HepG2 (cell line): ENCODE measurements around the gene EPHX1. TPM values are rescaled to one million over a fixed set of nuclear protein-coding genes. Genes with fewer than 3 reads are reported as not detected.
A peak's percentile ranks its signal among the peaks of the same experiment; 100 is the strongest.

Experiments used
- AHR ChIP-seq: IDR thresholded peaks from 2 replicates; pipeline ENCODE4 v1.6.1; 2018; ENCODE audit warnings: missing genetic modification reagents, missing compliant biosample characterization
- AKAP8 ChIP-seq: sonication (generic); formaldehyde crosslinking; IDR thresholded peaks from 2 replicates; pipeline ENCODE4 v1.5.1; 2020; ENCODE audit warnings: mild to moderate bottlenecking, missing genetic modification reagents
- BRD4 ChIP-seq: sonication (generic); formaldehyde crosslinking; IDR thresholded peaks from 2 replicates; pipeline ENCODE4 v1.4.0; 2020; ENCODE audit warnings: missing genetic modification reagents
- FOXK1 ChIP-seq: sonication (generic); formaldehyde crosslinking; IDR thresholded peaks from 2 replicates; pipeline ENCODE4 v1.4.0; 2020; ENCODE audit warnings: low read depth, missing genetic modification reagents, borderline replicate concordance
- MAFK ChIP-seq, 2 experiments: IDR thresholded peaks in 1 of 2; conservative IDR thresholded peaks in 1 of 2; 2 replicates each; pipeline ENCODE4 v1.6.1; 2011; ENCODE audit warnings: improper control_type of control experiment in 2 of 2, low read length in 2 of 2
- MEIS1 ChIP-seq: sonication (generic); formaldehyde crosslinking; IDR thresholded peaks from 2 replicates; pipeline ENCODE4 v1.9.0; 2021; ENCODE audit warnings: mild to moderate bottlenecking, missing genetic modification reagents, moderate library complexity, borderline replicate concordance
- MTERF4 ChIP-seq: sonication (generic); formaldehyde crosslinking; IDR thresholded peaks from 2 replicates; pipeline ENCODE4 v1.8.0; 2023; ENCODE audit warnings: mild to moderate bottlenecking, missing genetic modification reagents
- NCOA2 ChIP-seq: sonication (generic); formaldehyde crosslinking; IDR thresholded peaks from 2 replicates; pipeline ENCODE4 v1.8.0; 2022; ENCODE audit warnings: inconsistent platforms
- NR2F2 ChIP-seq: IDR thresholded peaks from 2 replicates; pipeline ENCODE4 v1.6.1; 2012; ENCODE audit warnings: low read depth, inconsistent platforms, borderline replicate concordance
- PATZ1 ChIP-seq: sonication (generic); formaldehyde crosslinking; IDR thresholded peaks from 2 replicates; pipeline ENCODE4 v1.4.0; 2020; ENCODE audit warnings: missing genetic modification reagents
- RFXAP ChIP-seq: sonication (generic); formaldehyde crosslinking; IDR thresholded peaks from 2 replicates; pipeline ENCODE4 v1.4.0; 2020; ENCODE audit warnings: missing genetic modification reagents, borderline replicate concordance
- ZNF256 ChIP-seq: sonication (generic); formaldehyde crosslinking; conservative IDR thresholded peaks from 2 replicates; pipeline ENCODE4 v1.4.0; 2020; ENCODE audit warnings: missing genetic modification reagents
- ZNF451 ChIP-seq: sonication (generic); formaldehyde crosslinking; IDR thresholded peaks from 2 replicates; pipeline ENCODE4 v1.5.0; 2020; ENCODE audit warnings: mild to moderate bottlenecking, missing genetic modification reagents
- ZNF547 ChIP-seq: sonication (generic); formaldehyde crosslinking; IDR thresholded peaks from 2 replicates; pipeline ENCODE4 v1.5.1; 2020; ENCODE audit warnings: mild to moderate bottlenecking, missing genetic modification reagents
- ZNF556 ChIP-seq: sonication (generic); formaldehyde crosslinking; IDR thresholded peaks from 2 replicates; pipeline ENCODE4 v1.4.0; 2020; ENCODE audit warnings: mild to moderate bottlenecking, missing genetic modification reagents, borderline replicate concordance
- ZNF839 ChIP-seq: sonication (generic); formaldehyde crosslinking; IDR thresholded peaks from 2 replicates; pipeline ENCODE4 v1.4.0; 2020; ENCODE audit warnings: missing genetic modification reagents, mild to moderate bottlenecking, borderline replicate concordance
- polyA plus RNA-seq, 8 experiments: library from polyadenylated mRNA; depleted of rRNA in 3 of 8; stranded (reverse) in 7 of 8; unstranded in 1 of 8; fragments of >200 nt; fragmentation: Illumina TruSeq in 4 of 8; extraction: Trizol in 4 of 8; gene quantifications; 2 replicates each; pipeline versions ENCODE4 v1.2.1 to v1.2.3, GENCODE V29; 2011 to 2016; ENCODE audit warnings: low read depth in 4 of 8, missing spikeins in 1 of 8, mixed read lengths in 1 of 8; ENCODE audit not compliant: insufficient read depth in 1 of 8
- total RNA-seq, 5 experiments: library from RNA; depleted of rRNA; stranded (reverse); fragments of >200 nt; fragmentation: Illumina TruSeq; extraction: Trizol; gene quantifications; 2 replicates each; pipeline ENCODE4 v1.2.3, GENCODE V29; 2016; ENCODE audit warnings: low read depth in 1 of 5
- TF ChIP-seq, protein P1 (sequence below): sonication (generic); formaldehyde crosslinking; IDR thresholded peaks from 2 replicates; pipeline ENCODE4 v1.4.0; 2020; ENCODE audit warnings: missing genetic modification reagents
- TF ChIP-seq, protein P2 (sequence below): sonication (generic); formaldehyde crosslinking; IDR thresholded peaks from 2 replicates; pipeline ENCODE4 v1.4.0; 2020; ENCODE audit warnings: missing genetic modification reagents
- TF ChIP-seq, protein P3 (sequence below): IDR thresholded peaks from 2 replicates; pipeline ENCODE4 v1.6.1; 2016; ENCODE audit warnings: missing compliant biosample characterization, missing genetic modification reagents, borderline replicate concordance

The EPHX1 gene
- total and polyA plus RNA-seq, 2 of the 13 experiments (the other 11 are each of a cell fraction or from before 2014, with no cell fraction given): 27.7 to 36.5 TPM

DNA sequence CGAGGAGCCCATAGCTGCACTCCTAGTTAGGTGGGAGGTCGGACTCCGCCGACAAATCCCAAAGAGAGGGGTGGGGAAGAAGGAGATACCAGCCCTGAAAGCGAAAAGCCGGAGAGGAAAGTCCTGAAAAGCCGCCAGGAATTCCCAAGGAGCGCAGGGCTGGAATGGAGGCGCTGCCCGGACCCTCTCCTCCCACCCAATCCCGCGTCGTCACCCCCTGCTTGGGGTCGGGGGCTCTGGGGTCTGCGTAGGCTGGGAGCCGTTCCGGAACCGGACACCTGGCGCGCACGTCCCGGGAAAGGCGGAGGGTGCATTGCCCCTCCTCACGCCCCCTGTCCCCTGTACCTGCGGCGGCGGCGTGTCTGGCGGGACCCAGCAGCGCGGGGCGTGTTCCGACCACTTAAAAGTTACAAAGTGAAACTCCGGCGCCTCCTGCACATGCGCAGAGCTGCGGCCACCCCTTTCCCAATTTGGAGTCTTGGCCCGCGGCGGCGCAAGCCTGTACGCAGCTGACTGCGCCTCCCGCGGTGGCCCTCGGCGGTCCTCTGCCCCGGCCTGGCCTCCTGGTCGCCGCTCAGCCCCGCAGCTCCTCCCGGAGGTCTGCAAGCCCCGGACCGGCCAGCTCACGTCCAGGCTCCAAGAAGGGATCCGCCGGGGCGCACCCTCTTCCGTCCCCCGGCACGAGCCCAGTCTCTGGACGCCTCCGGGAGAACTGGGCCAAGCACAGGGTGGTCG lies 72.2 kb downstream of the EPHX1 start, which contains the start of gene TMEM63A (continued):
- TF ChIP-seq BRD4 (CRISPR knock-in tag): peak; percentile 35; the same call in 1 of the 2 replicates
- peak; percentile 19; the same call in 1 of the 2 replicates for TF ChIP-seq ZNF839
- TF ChIP-seq, protein P1, sequence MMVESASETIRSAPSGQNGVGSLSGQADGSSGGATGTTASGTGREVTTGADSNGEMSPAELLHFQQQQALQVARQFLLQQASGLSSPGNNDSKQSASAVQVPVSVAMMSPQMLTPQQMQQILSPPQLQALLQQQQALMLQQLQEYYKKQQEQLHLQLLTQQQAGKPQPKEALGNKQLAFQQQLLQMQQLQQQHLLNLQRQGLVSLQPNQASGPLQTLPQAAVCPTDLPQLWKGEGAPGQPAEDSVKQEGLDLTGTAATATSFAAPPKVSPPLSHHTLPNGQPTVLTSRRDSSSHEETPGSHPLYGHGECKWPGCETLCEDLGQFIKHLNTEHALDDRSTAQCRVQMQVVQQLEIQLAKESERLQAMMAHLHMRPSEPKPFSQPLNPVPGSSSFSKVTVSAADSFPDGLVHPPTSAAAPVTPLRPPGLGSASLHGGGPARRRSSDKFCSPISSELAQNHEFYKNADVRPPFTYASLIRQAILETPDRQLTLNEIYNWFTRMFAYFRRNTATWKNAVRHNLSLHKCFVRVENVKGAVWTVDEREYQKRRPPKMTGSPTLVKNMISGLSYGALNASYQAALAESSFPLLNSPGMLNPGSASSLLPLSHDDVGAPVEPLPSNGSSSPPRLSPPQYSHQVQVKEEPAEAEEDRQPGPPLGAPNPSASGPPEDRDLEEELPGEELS (CRISPR knock-in tag): no peak
- no peak for TF ChIP-seq NR2F2
- 0 out of 2 replicates have a peak, but pooled peaks have one; percentile 32 for TF ChIP-seq RFXAP
- TF ChIP-seq ZNF547 (CRISPR knock-in tag): peak; percentile 63; the same call in 1 of the 2 replicates
- peak; percentile 15; the same call in 1 of the 2 replicates for TF ChIP-seq MEIS1
- TF ChIP-seq MTERF4 (CRISPR knock-in tag): no peak
- TF ChIP-seq AKAP8 (CRISPR knock-in tag): peak; percentile 68
- peak; percentile 32; the same call in 1 of the 2 replicates for TF ChIP-seq ZNF451 (CRISPR knock-in tag)
- TF ChIP-seq, protein P2, sequence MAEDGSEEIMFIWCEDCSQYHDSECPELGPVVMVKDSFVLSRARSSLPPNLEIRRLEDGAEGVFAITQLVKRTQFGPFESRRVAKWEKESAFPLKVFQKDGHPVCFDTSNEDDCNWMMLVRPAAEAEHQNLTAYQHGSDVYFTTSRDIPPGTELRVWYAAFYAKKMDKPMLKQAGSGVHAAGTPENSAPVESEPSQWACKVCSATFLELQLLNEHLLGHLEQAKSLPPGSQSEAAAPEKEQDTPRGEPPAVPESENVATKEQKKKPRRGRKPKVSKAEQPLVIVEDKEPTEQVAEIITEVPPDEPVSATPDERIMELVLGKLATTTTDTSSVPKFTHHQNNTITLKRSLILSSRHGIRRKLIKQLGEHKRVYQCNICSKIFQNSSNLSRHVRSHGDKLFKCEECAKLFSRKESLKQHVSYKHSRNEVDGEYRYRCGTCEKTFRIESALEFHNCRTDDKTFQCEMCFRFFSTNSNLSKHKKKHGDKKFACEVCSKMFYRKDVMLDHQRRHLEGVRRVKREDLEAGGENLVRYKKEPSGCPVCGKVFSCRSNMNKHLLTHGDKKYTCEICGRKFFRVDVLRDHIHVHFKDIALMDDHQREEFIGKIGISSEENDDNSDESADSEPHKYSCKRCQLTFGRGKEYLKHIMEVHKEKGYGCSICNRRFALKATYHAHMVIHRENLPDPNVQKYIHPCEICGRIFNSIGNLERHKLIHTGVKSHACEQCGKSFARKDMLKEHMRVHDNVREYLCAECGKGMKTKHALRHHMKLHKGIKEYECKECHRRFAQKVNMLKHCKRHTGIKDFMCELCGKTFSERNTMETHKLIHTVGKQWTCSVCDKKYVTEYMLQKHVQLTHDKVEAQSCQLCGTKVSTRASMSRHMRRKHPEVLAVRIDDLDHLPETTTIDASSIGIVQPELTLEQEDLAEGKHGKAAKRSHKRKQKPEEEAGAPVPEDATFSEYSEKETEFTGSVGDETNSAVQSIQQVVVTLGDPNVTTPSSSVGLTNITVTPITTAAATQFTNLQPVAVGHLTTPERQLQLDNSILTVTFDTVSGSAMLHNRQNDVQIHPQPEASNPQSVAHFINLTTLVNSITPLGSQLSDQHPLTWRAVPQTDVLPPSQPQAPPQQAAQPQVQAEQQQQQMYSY (CRISPR knock-in tag): peak; percentile 84
- peak; percentile 68; the same call in 1 of the 2 replicates for TF ChIP-seq ZNF556 (CRISPR knock-in tag)
- TF ChIP-seq PATZ1 (CRISPR knock-in tag): peak; percentile 41
- no peak for TF ChIP-seq FOXK1 (CRISPR knock-in tag)
- TF ChIP-seq, protein P3, sequence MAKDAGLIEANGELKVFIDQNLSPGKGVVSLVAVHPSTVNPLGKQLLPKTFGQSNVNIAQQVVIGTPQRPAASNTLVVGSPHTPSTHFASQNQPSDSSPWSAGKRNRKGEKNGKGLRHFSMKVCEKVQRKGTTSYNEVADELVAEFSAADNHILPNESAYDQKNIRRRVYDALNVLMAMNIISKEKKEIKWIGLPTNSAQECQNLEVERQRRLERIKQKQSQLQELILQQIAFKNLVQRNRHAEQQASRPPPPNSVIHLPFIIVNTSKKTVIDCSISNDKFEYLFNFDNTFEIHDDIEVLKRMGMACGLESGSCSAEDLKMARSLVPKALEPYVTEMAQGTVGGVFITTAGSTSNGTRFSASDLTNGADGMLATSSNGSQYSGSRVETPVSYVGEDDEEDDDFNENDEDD (CRISPR knock-in tag): no peak
- TF ChIP-seq NCOA2 (CRISPR knock-in tag): no peak
- TF ChIP-seq ZNF256: no peak
- TF ChIP-seq MAFK (conservative IDR thresholded peaks at IDR 0.05 in 1 of 2, IDR thresholded peaks at IDR 0.05 in 1 of 2; ENCODE audit: low read length in 2 of 2): no peak
- TF ChIP-seq AHR (CRISPR knock-in tag): no peak
